HG03521 (cell line): ENCODE measurements around the gene ZDHHC22.
"Not testable (repeated sequence)": the region's sequence is repeated elsewhere in the genome, so short reads cannot be mapped to it uniquely, and the experiment has no call there.

Source experiments
- ATAC-seq: cut with Tn5 transposase; IDR thresholded peaks from one replicate; pipeline ENCODE4 v1.9.1; 2021; ENCODE audit warnings: mild to moderate bottlenecking, moderate library complexity; ENCODE audit not compliant: unreplicated experiment

The ZDHHC22 gene

GRCh38 chr14:77141214-77142004, at the start of gene ZDHHC22:
ZDHHC22 (minus strand) TSS chr14:77141791; CDS start chr14:77139738, 2,053 bp downstream.
- ATAC-seq: no peak

- no peak for ATAC-seq
Measured at GRCh38 chr14:77190977-77191376, 49.4 kb upstream of the ZDHHC22 start.

- ATAC-seq: no peak
Measured at GRCh38 chr14:77189479-77189878, 47.9 kb upstream of the ZDHHC22 start.

GRCh38 chr14:77187649-77188012, 46.0 kb upstream of the ZDHHC22 start:
- no peak for ATAC-seq

GRCh38 chr14:77186911-77187648, 45.5 kb upstream of the ZDHHC22 start:
- ATAC-seq: no peak

GRCh38 chr14:77185093-77185465, 43.5 kb upstream of the ZDHHC22 start:
- no peak for ATAC-seq

GRCh38 chr14:77184396-77185092, 43.0 kb upstream of the ZDHHC22 start:
- no peak for ATAC-seq

- ATAC-seq: no peak
Measured at GRCh38 chr14:77183896-77184295, 42.3 kb upstream of the ZDHHC22 start.

- ATAC-seq: no peak
Measured at GRCh38 chr14:77181603-77182437, 40.2 kb upstream of the ZDHHC22 start, which contains the start of gene TMEM63C. TMEM63C (plus strand) TSS chr14:77181798; CDS start chr14:77218814, 37,016 bp downstream.

- ATAC-seq: no peak
Measured at GRCh38 chr14:77180726-77181602, 39.4 kb upstream of the ZDHHC22 start.

GRCh38 chr14:77178656-77179055, 37.1 kb upstream of the ZDHHC22 start:
- no peak for ATAC-seq

GRCh38 chr14:77177702-77178101, 36.1 kb upstream of the ZDHHC22 start:
- ATAC-seq: no peak

GRCh38 chr14:77175843-77176242, 34.3 kb upstream of the ZDHHC22 start:
- no peak for ATAC-seq

GRCh38 chr14:77173911-77174617, 32.5 kb upstream of the ZDHHC22 start:
- ATAC-seq: not testable (repeated sequence)

GRCh38 chr14:77172916-77173315, 31.3 kb upstream of the ZDHHC22 start:
- ATAC-seq: no peak

- ATAC-seq: no peak
Measured at GRCh38 chr14:77170045-77170444, 28.5 kb upstream of the ZDHHC22 start.

- ATAC-seq: no peak
Measured at GRCh38 chr14:77161011-77161410, 19.4 kb upstream of the ZDHHC22 start.

- no peak for ATAC-seq
Measured at GRCh38 chr14:77158882-77159255, 17.3 kb upstream of the ZDHHC22 start.
